H1 (cell line): ENCODE results near the gene SGMS1. TPM values are rescaled to one million over a fixed set of nuclear protein-coding genes. Genes with fewer than 3 reads are reported as not detected.
A peak's percentile ranks its signal among the peaks of the same experiment; 100 is the strongest.

ENCODE experiments used
- CTCF ChIA-PET: fragments of 300-600 bp; sonication (Branson Sonifier 250); formaldehyde crosslinking; loops from one replicate; lab custom pipeline; 2021; ENCODE audit not compliant: partially characterized antibody; lab: Charles Lee
- POLR2A ChIA-PET: fragments of 300-600 bp; sonication (Branson Sonifier 250); formaldehyde crosslinking; loops from one replicate; lab custom pipeline; 2021; ENCODE audit warnings: inconsistent platforms; ENCODE audit not compliant: partially characterized antibody; lab: Charles Lee
- DNase-seq, 2 experiments: peaks; one replicate each; pipeline versions ENCODE4 v3.0.0 to v3.0.0-alpha.2; 2010 to 2022; ENCODE audit warnings: low spot score in 2 of 2, low read depth in 1 of 2, mixed read lengths in 1 of 2
- FAIRE-seq: peaks from 2 replicates; lab custom pipeline; 2011; peaks lifted over from hg19 to GRCh38; lab: Jason Lieb, UNC
- H2AFZ ChIP-seq: 2 replicates; pipeline ENCODE4 v1.8.1; 2012; ENCODE audit warnings: low read length, inconsistent platforms
- H2AK5ac ChIP-seq: 2 replicates; pipeline ENCODE4 v1.6.1; 2013; ENCODE audit warnings: low read depth, low read length
- H2BK120ac ChIP-seq: replicated peaks from 2 replicates; pipeline ENCODE3; 2013; ENCODE audit warnings: low read depth, low read length, inconsistent platforms
- H2BK12ac ChIP-seq: 2 replicates; pipeline ENCODE4 v1.6.1; 2013; ENCODE audit warnings: low read depth, low read length
- H2BK15ac ChIP-seq: 2 replicates; pipeline ENCODE4 v1.6.1; 2013; ENCODE audit warnings: low read length
- H2BK20ac ChIP-seq: 2 replicates; pipeline ENCODE4 v1.6.1; 2013; ENCODE audit warnings: low read length
- H2BK5ac ChIP-seq: 2 replicates; pipeline ENCODE4 v1.6.1; 2013; ENCODE audit warnings: low read depth, low read length
- H3K14ac ChIP-seq: 2 replicates; pipeline ENCODE4 v1.6.1; 2013; ENCODE audit warnings: inconsistent platforms; ENCODE audit not compliant: insufficient read length
- H3K18ac ChIP-seq: 2 replicates; pipeline ENCODE4 v1.6.1; 2013; ENCODE audit warnings: low read length; ENCODE audit errors: extremely low read depth
- H3K23ac ChIP-seq: 2 replicates; pipeline ENCODE4 v1.6.1; 2013; ENCODE audit warnings: inconsistent platforms; ENCODE audit not compliant: insufficient read length
- H3K23me2 ChIP-seq: 2 replicates; pipeline ENCODE4 v1.6.1; 2013; ENCODE audit warnings: low read depth, low read length
- H3K27ac ChIP-seq: 2 replicates; pipeline ENCODE4 v1.6.1; 2011; ENCODE audit warnings: low read depth, low read length, inconsistent platforms
- H3K27me3 ChIP-seq, 4 experiments: replicated peaks in 1 of 4; 1 replicate in 1 of 4; 2 replicates in 3 of 4; pipeline versions ENCODE4 v1.6.1 to v1.8.1; 2011 to 2013; ENCODE audit warnings: low read length in 3 of 4, mild to moderate bottlenecking in 3 of 4, inconsistent platforms in 2 of 4, mixed read lengths in 2 of 4, moderate library complexity in 1 of 4; ENCODE audit not compliant: control insufficient read depth in 3 of 4, insufficient read depth in 3 of 4; ENCODE audit errors: extremely low read depth in 1 of 4
- H3K36me3 ChIP-seq, 4 experiments: 2 replicates each; pipeline versions ENCODE4 v1.6.1 to v1.8.1; 2011 to 2013; ENCODE audit warnings: mild to moderate bottlenecking in 4 of 4, low read length in 3 of 4, moderate library complexity in 2 of 4, control low read depth in 1 of 4, inconsistent platforms in 1 of 4; ENCODE audit not compliant: insufficient read depth in 4 of 4, control insufficient read depth in 2 of 4
- H3K4ac ChIP-seq: replicated peaks from 2 replicates; pipeline ENCODE3; 2013; ENCODE audit warnings: low read length, low read depth, mixed read lengths, inconsistent platforms; ENCODE audit not compliant: insufficient read length
- H3K4me1 ChIP-seq, 4 experiments: replicated peaks in 1 of 4; 1 replicate in 1 of 4; 2 replicates in 3 of 4; pipeline versions ENCODE4 v1.6.1 to v1.8.1; 2011 to 2013; ENCODE audit warnings: low read length in 3 of 4, inconsistent platforms in 2 of 4, mixed read lengths in 1 of 4; ENCODE audit not compliant: insufficient read depth in 4 of 4, control insufficient read depth in 3 of 4
- H3K4me2 ChIP-seq, 2 experiments: 2 replicates each; pipeline versions ENCODE4 v1.6.1 to v1.8.1; 2011 to 2013; ENCODE audit warnings: low read depth in 2 of 2, low read length in 2 of 2, control low read depth in 1 of 2, inconsistent platforms in 1 of 2, mild to moderate bottlenecking in 1 of 2; ENCODE audit not compliant: insufficient read depth in 1 of 2
- H3K4me3 ChIP-seq, 4 experiments: fragments of 200-600, 300-600 bp in 1 of 4; sonication (generic), shearing (Covaris generic), sonication (Bioruptor Twin) in 1 of 4; 2 replicates each; pipeline versions ENCODE4 v1.5.1 to v1.8.1; 2011 to 2016; ENCODE audit warnings: low read length in 4 of 4, low read depth in 3 of 4, control low read depth in 2 of 4, inconsistent platforms in 2 of 4, mild to moderate bottlenecking in 2 of 4, mixed read lengths in 1 of 4, moderate library complexity in 1 of 4; ENCODE audit not compliant: insufficient read depth in 2 of 4; ENCODE audit errors: extremely low read depth in 1 of 4
- H3K56ac ChIP-seq: replicated peaks from 2 replicates; pipeline ENCODE3; 2013; ENCODE audit warnings: low read depth, mild to moderate bottlenecking, mixed read lengths, low read length, inconsistent platforms; ENCODE audit not compliant: insufficient read length
- H3K79me1 ChIP-seq: 2 replicates; pipeline ENCODE4 v1.6.1; 2013; ENCODE audit warnings: low read depth, low read length, control low read depth
- H3K79me2 ChIP-seq, 2 experiments: 2 replicates each; pipeline versions ENCODE4 v1.6.1 to v1.8.1; 2012 to 2013; ENCODE audit warnings: low read length in 2 of 2, mild to moderate bottlenecking in 2 of 2, inconsistent platforms in 1 of 2; ENCODE audit not compliant: insufficient read depth in 2 of 2, control insufficient read depth in 1 of 2
- H3K9ac ChIP-seq, 4 experiments: replicated peaks in 1 of 4; 1 replicate in 1 of 4; 2 replicates in 3 of 4; pipeline versions ENCODE4 v1.6.1 to v1.8.1; 2011 to 2013; ENCODE audit warnings: low read depth in 3 of 4, low read length in 3 of 4, control low read depth in 2 of 4, mild to moderate bottlenecking in 2 of 4, moderate library complexity in 2 of 4, inconsistent platforms in 1 of 4; ENCODE audit errors: extremely low read depth in 1 of 4
- H3K9me3 ChIP-seq, 2 experiments: 2 replicates each; pipeline versions ENCODE4 v1.6.1 to v1.8.1; 2012 to 2013; ENCODE audit warnings: mild to moderate bottlenecking in 2 of 2, moderate library complexity in 2 of 2, control low read depth in 1 of 2, inconsistent platforms in 1 of 2, low read depth in 1 of 2, low read length in 1 of 2, mixed read lengths in 1 of 2; ENCODE audit not compliant: insufficient read depth in 2 of 2
- H4K20me1 ChIP-seq, 2 experiments: replicated peaks in 1 of 2; 2 replicates each; pipeline versions ENCODE3 to v1.8.1; 2011 to 2013; ENCODE audit warnings: inconsistent platforms in 2 of 2, low read length in 2 of 2, mild to moderate bottlenecking in 1 of 2; ENCODE audit not compliant: insufficient read depth in 2 of 2, control insufficient read depth in 1 of 2
- H4K5ac ChIP-seq: 2 replicates; pipeline ENCODE4 v1.6.1; 2013; ENCODE audit warnings: low read length, low read depth, mixed read lengths, inconsistent platforms; ENCODE audit not compliant: insufficient read length
- H4K8ac ChIP-seq: 2 replicates; pipeline ENCODE4 v1.8.0; 2013; ENCODE audit warnings: mild to moderate bottlenecking, moderate library complexity, low read length, inconsistent platforms; ENCODE audit not compliant: insufficient read depth; ENCODE audit errors: extremely low read depth
- H4K91ac ChIP-seq: replicated peaks from 2 replicates; pipeline ENCODE3; 2013; ENCODE audit warnings: low read length, mixed read lengths, inconsistent platforms; ENCODE audit not compliant: insufficient read length
- CTCF ChIP-seq, 3 experiments: IDR thresholded peaks; 1 replicate in 2 of 3; 2 replicates in 1 of 3; pipeline versions ENCODE4 v1.5.1 to v1.6.1; 2011; ENCODE audit warnings: low read length in 3 of 3, mild to moderate bottlenecking in 3 of 3, inconsistent platforms in 2 of 3, low read depth in 1 of 3, moderate library complexity in 1 of 3; ENCODE audit not compliant: insufficient read depth in 1 of 3; ENCODE audit errors: control extremely low read depth in 1 of 3
- SAP30 ChIP-seq: fragments of 300-600 bp; sonication (generic); IDR thresholded peaks from 2 replicates; pipeline ENCODE4 v1.7.1; 2012; ENCODE audit warnings: low read length, moderate library complexity, mild to moderate bottlenecking, inconsistent platforms; ENCODE audit not compliant: insufficient read depth, insufficient replicate concordance
- TCF12 ChIP-seq: IDR thresholded peaks from 2 replicates; pipeline ENCODE4 v1.6.1; 2011; ENCODE audit warnings: low read depth, mild to moderate bottlenecking, low read length
- USF2 ChIP-seq: IDR thresholded peaks from 2 replicates; pipeline ENCODE4 v1.6.1; 2011; ENCODE audit warnings: low read length, improper control_type of control experiment
- WGBS, 2 experiments: shearing (Covaris generic) in 1 of 2; methylation state at CpG; one replicate each; pipeline versions ENCODE4 v1.1.6 to v1.1.7; 2013 to 2015; ENCODE audit warnings: low lambda C conversion rate in 2 of 2, mixed read lengths in 2 of 2, inconsistent platforms in 1 of 2, low coverage in 1 of 2, missing lambda C conversion rate in 1 of 2; ENCODE audit not compliant: insufficient replicate concordance in 2 of 2, insufficient coverage in 1 of 2, insufficient read length in 1 of 2; ENCODE audit errors: extremely low coverage in 1 of 2, missing lambda C conversion rate in 1 of 2; 5-methylcytosine and 5-hydroxymethylcytosine counted together
- polyA plus RNA-seq, 7 experiments: library from polyadenylated mRNA; depleted of rRNA in 3 of 7; stranded (reverse) in 5 of 7; unstranded in 2 of 7; fragments of >200 nt in 5 of 7; fragments of 200-250 nt in 2 of 7; gene quantifications; 1 replicate in 5 of 7; 2 replicates in 1 of 7; 4 replicates in 1 of 7; pipeline versions ENCODE4 v1.2.1 to v1.2.3, GENCODE V29; 2011 to 2013; ENCODE audit warnings: missing spikeins in 2 of 7, mixed read lengths in 2 of 7
- total RNA-seq: library from RNA; stranded (reverse); fragmentation: NEBNext Ultra II Directional; extraction: Animal tissue kit (Norgen Biotek cat#: 25700); gene quantifications from 2 replicates; pipeline ENCODE4 v1.2.1, GENCODE V29; 2021

Gene SGMS1
- total and polyA plus RNA-seq, 2 of the 8 experiments (the other 6 are each of a cell fraction or from before 2014, with no cell fraction given): 6.0 to 15.6 TPM

GRCh38 chr10:50480054-50481007 lies 143.4 kb downstream of the SGMS1 start:
- ChIA-PET POLR2A (interaction anchor here (0.5 to 1.7 kb wide), 2 partner anchors 9 to 15 kb away, joined by 4 read pairs; no protein-coding TSS in a partner anchor), CTCF (interaction anchor here (0.6 to 0.9 kb wide), 2 partner anchors 17 to 567 kb away, joined by 3 to 4 read pairs; no protein-coding TSS in a partner anchor)
- H3K4me3 ChIP-seq: no peak overlapping the region
- no peak overlapping the region for H2BK20ac ChIP-seq
- H4K91ac ChIP-seq: no peak overlapping the region
- H2BK120ac ChIP-seq: no peak overlapping the region
- H3K79me1 ChIP-seq: no peaks in the 10 kb centered on the region
- H3K4ac ChIP-seq: no peak overlapping the region
- H3K27ac ChIP-seq: no peak overlapping the region
- H3K56ac ChIP-seq: no peak overlapping the region
- no peak for TF ChIP-seq TCF12
- no peak for TF ChIP-seq USF2
- TF ChIP-seq SAP30: no peak
- TF ChIP-seq CTCF (IDR thresholded peaks at IDR 0.05; ENCODE audit: control extremely low read depth in 1 of 3, insufficient read depth in 1 of 3, low read depth in 1 of 3, low read length in 3 of 3): peak in 1 of 3 experiments; percentile 1; a peak in 1 of 4 replicates
- no peak overlapping the region for H2BK15ac ChIP-seq
- H3K23ac ChIP-seq: no peak overlapping the region
- no peak overlapping the region for H2AK5ac ChIP-seq
- H4K8ac ChIP-seq: peak overlapping the region; percentile 45; the same call in 1 of the 2 replicates
- H3K36me3 ChIP-seq: no peaks in the 10 kb centered on the region; a peak in 1 of 8 replicates
- H3K27me3 ChIP-seq: no peaks in the 10 kb centered on the region
- H3K79me2 ChIP-seq: peaks cover 0 to 8% of the 10 kb centered on the region in 2 experiments; a peak in 2 of 4 replicates
- H3K9me3 ChIP-seq: peaks cover 4 to 7% of the 10 kb centered on the region in 2 experiments; a peak in 2 of 4 replicates
- no peaks in the 10 kb centered on the region for H3K23me2 ChIP-seq
- 89% methylated on average over 9 of the region's 9 CpGs; no CpG with 5 or more reads in 1 of the 2 experiments for WGBS, 2 experiments
- no peak overlapping the region for H2BK5ac ChIP-seq
- H4K5ac ChIP-seq: no peak overlapping the region
- H3K4me2 ChIP-seq: no peak overlapping the region
- no peak overlapping the region for H3K14ac ChIP-seq
- FAIRE-seq (no peak), DNase-seq (no peak)
- H3K9ac ChIP-seq: no peak overlapping the region
- H2BK12ac ChIP-seq: no peak overlapping the region
- H4K20me1 ChIP-seq: no peaks in the 10 kb centered on the region
- no peak overlapping the region for H3K18ac ChIP-seq
- no peak overlapping the region for H2AFZ ChIP-seq
- peaks cover 0 to 2% (median 0%) of the 10 kb centered on the region in 4 experiments; a peak in 1 of 7 replicates for H3K4me1 ChIP-seq
